ENCODE results near the gene HIPK2.

The HIPK2 gene

GRCh38 chr7:139750459-139751095 is 27.2 kb downstream of the HIPK2 start:
- DNase-seq: no peak

GRCh38 chr7:139749545-139749944 is 28.3 kb downstream of the HIPK2 start:
- no peak for DNase-seq

- no peak for DNase-seq
These were observed 28.9 kb downstream of the HIPK2 start for GRCh38 chr7:139748941-139749340.

- DNase-seq: no peak
These were observed 29.4 kb downstream of the HIPK2 start for GRCh38 chr7:139748373-139748765.

GRCh38 chr7:139747662-139748372 is 30.0 kb downstream of the HIPK2 start:
- no peak for DNase-seq

GRCh38 chr7:139746652-139747051 is 31.1 kb downstream of the HIPK2 start:
- DNase-seq: no peak

GRCh38 chr7:139745678-139746143 is 32.1 kb downstream of the HIPK2 start:
- no peak for DNase-seq

GRCh38 chr7:139744768-139745677 is 32.8 kb downstream of the HIPK2 start:
- DNase-seq: no peak

GRCh38 chr7:139743967-139744767 is 33.6 kb downstream of the HIPK2 start:
- DNase-seq: no peak

- no peak for DNase-seq
These were observed 34.4 kb downstream of the HIPK2 start for GRCh38 chr7:139743267-139743966.

GRCh38 chr7:139741789-139742344 is 35.9 kb downstream of the HIPK2 start:
- no peak for DNase-seq

GRCh38 chr7:139741239-139741638 is 36.6 kb downstream of the HIPK2 start:
- no peak for DNase-seq

- DNase-seq: no peak
These were observed 37.8 kb downstream of the HIPK2 start for GRCh38 chr7:139739863-139740597.

- DNase-seq: no peak
These were observed 39.0 kb downstream of the HIPK2 start for GRCh38 chr7:139738772-139739171.

GRCh38 chr7:139738101-139738489 is 39.7 kb downstream of the HIPK2 start:
- DNase-seq: no peak

GRCh38 chr7:139737221-139738100 is 40.3 kb downstream of the HIPK2 start:
- no peak for DNase-seq

GRCh38 chr7:139735912-139736595 is 41.7 kb downstream of the HIPK2 start:
- no peak for DNase-seq

- no peak for DNase-seq
These were observed 42.3 kb downstream of the HIPK2 start for GRCh38 chr7:139735466-139735865.

- DNase-seq: no peak
These were observed 43.4 kb downstream of the HIPK2 start for GRCh38 chr7:139734395-139734794.

Measured in hematopoietic multipotent progenitor cell treated with erythropoietin and hydrocortisone succinate and interleukin-3 and kit ligand, for 6 days (in vitro differentiated cells).